Measurements from ENCODE around the gene EID2B.

DNA sequence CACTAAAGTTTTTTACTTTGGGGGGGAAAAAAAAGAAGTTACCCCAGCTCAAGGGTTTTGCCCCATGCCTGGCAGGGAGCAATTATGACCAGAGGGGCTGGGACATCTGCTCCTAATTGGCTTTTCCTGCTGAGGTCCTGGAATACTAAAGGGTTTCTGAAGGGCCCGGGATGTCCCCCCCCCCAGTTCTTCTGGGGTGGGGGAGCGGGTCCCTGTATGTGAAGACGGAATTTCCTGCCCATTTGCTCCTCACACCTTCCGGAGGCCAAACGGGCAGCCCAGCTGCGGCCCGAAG is 35.0 kb downstream of the EID2B start:
- TF ChIP-seq, protein P1, sequence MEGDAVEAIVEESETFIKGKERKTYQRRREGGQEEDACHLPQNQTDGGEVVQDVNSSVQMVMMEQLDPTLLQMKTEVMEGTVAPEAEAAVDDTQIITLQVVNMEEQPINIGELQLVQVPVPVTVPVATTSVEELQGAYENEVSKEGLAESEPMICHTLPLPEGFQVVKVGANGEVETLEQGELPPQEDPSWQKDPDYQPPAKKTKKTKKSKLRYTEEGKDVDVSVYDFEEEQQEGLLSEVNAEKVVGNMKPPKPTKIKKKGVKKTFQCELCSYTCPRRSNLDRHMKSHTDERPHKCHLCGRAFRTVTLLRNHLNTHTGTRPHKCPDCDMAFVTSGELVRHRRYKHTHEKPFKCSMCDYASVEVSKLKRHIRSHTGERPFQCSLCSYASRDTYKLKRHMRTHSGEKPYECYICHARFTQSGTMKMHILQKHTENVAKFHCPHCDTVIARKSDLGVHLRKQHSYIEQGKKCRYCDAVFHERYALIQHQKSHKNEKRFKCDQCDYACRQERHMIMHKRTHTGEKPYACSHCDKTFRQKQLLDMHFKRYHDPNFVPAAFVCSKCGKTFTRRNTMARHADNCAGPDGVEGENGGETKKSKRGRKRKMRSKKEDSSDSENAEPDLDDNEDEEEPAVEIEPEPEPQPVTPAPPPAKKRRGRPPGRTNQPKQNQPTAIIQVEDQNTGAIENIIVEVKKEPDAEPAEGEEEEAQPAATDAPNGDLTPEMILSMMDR (IDR thresholded peaks at IDR 0.05) = no peak
- TF ChIP-seq POLR2A (IDR thresholded peaks at IDR 0.05; ENCODE audit: low read depth) (no peak), EP300 (IDR thresholded peaks at IDR 0.05) (no peak)

All from esophagus muscularis mucosa (tissue), 4 donors.